K562 (cell line): ENCODE data around the gene ANP32B. TPM values are rescaled to one million over a fixed set of nuclear protein-coding genes. Genes with fewer than 3 reads are reported as not detected.

Source experiments
- CEBPG ChIP-seq, 3 experiments: fragments of 200-800 bp in 1 of 3; sonication (Bioruptor generic) in 1 of 3; sonication (generic) in 1 of 3; formaldehyde crosslinking in 1 of 3; IDR thresholded peaks in 2 of 3; conservative IDR thresholded peaks in 1 of 3; 2 replicates each; pipeline versions ENCODE4 v1.6.1 to v1.8.0; 2016 to 2022; ENCODE audit warnings: missing compliant biosample characterization in 2 of 3, missing genetic modification characterization in 2 of 3, mild to moderate bottlenecking in 1 of 3, missing genetic modification reagents in 1 of 3
- CREM ChIP-seq: IDR thresholded peaks from 2 replicates; pipeline ENCODE4 v1.6.1; 2014; ENCODE audit warnings: antibody characterized with exemption, low read depth
- DPF2 ChIP-seq: fragments of 450-650 bp; IDR thresholded peaks from 2 replicates; pipeline ENCODE4 v1.6.1; 2016
- HNRNPLL ChIP-seq: fragments of 200-400 bp; formaldehyde crosslinking; IDR thresholded peaks from 2 replicates; pipeline ENCODE4 v1.6.1; 2017; ENCODE audit warnings: low read length, low read depth, mild to moderate bottlenecking; ENCODE audit not compliant: poor library complexity, severe bottlenecking
- HOXB6 ChIP-seq: fragments of 250-450 bp; sonication (Bioruptor Pico); IDR thresholded peaks from 2 replicates; pipeline ENCODE4 v1.5.1; 2022; ENCODE audit warnings: mild to moderate bottlenecking, borderline replicate concordance
- NFATC3 ChIP-seq: fragments of 450-650 bp; IDR thresholded peaks from 2 replicates; pipeline ENCODE4 v1.6.1; 2017; ENCODE audit warnings: mild to moderate bottlenecking
- NFE2 ChIP-seq: IDR thresholded peaks from 2 replicates; pipeline ENCODE4 v1.6.1; 2014; ENCODE audit warnings: antibody characterized with exemption, low read depth
- NR4A1 ChIP-seq, 2 experiments: fragments of 250-450 bp in 1 of 2; fragments of 450-650 bp in 1 of 2; sonication (Bioruptor Pico) in 1 of 2; IDR thresholded peaks; 2 replicates each; pipeline versions ENCODE4 v1.4.0 to v1.6.1; 2016 to 2020; ENCODE audit warnings: mild to moderate bottlenecking in 2 of 2, missing compliant biosample characterization in 1 of 2, missing genetic modification characterization in 1 of 2, moderate library complexity in 1 of 2
- RBM17 ChIP-seq: fragments of 200-400 bp; formaldehyde crosslinking; IDR thresholded peaks from 2 replicates; pipeline ENCODE4 v1.6.1; 2017; ENCODE audit warnings: low read depth, mild to moderate bottlenecking, low read length, borderline replicate concordance
- TBL1XR1 ChIP-seq, 2 experiments: IDR thresholded peaks; 2 replicates each; pipeline ENCODE4 v1.6.1; 2012; ENCODE audit warnings: improper control_type of control experiment in 2 of 2, low read length in 2 of 2, mild to moderate bottlenecking in 1 of 2
- TEAD4 ChIP-seq, 2 experiments: sonication (generic) in 1 of 2; formaldehyde crosslinking in 1 of 2; IDR thresholded peaks; 2 replicates each; pipeline versions ENCODE4 v1.6.1 to v1.8.0; 2012 to 2022; ENCODE audit warnings: borderline replicate concordance in 1 of 2, inconsistent platforms in 1 of 2, low read length in 1 of 2, mild to moderate bottlenecking in 1 of 2, missing genetic modification reagents in 1 of 2
- U2AF2 ChIP-seq: fragments of 200-400 bp; formaldehyde crosslinking; optimal IDR thresholded peaks from 2 replicates; pipeline ENCODE3; 2017; ENCODE audit warnings: low read depth, mild to moderate bottlenecking, low read length
- XRCC3 ChIP-seq: fragments of 450-650 bp; IDR thresholded peaks from 2 replicates; pipeline ENCODE4 v1.6.1; 2017; ENCODE audit warnings: mild to moderate bottlenecking, moderate library complexity
- ZFP36 ChIP-seq: fragments of 150-350 bp; IDR thresholded peaks from 2 replicates; pipeline ENCODE4 v1.6.1; 2018; ENCODE audit warnings: low read length, low read depth; ENCODE audit not compliant: partially characterized antibody
- ZNF586 ChIP-seq: fragments of 450-650 bp; formaldehyde crosslinking; conservative IDR thresholded peaks from 2 replicates; pipeline ENCODE4 v1.4.0; 2020; ENCODE audit warnings: mild to moderate bottlenecking, moderate library complexity
- polyA plus RNA-seq, 8 experiments: library from polyadenylated mRNA; depleted of rRNA in 4 of 8; stranded (reverse) in 5 of 8; unstranded in 3 of 8; fragments of >200 nt; fragmentation: Nextera tagmentation in 2 of 8; fragmentation: Illumina TruSeq in 1 of 8; extraction: Ambion mirVana in 2 of 8; extraction: Trizol in 1 of 8; gene quantifications; 2 replicates each; pipeline versions ENCODE4 v1.2.1 to v1.2.3, GENCODE V29; 2011 to 2014; ENCODE audit warnings: inconsistent platforms in 1 of 8, missing spikeins in 1 of 8
- total RNA-seq, 7 experiments: library from RNA; depleted of rRNA in 6 of 7; stranded (reverse); fragments of >200 nt in 6 of 7; fragmentation: Illumina TruSeq in 2 of 7; extraction: Trizol in 2 of 7; gene quantifications; 2 replicates each; pipeline versions ENCODE4 v1.2.1 to v1.2.3, GENCODE V29; 2011 to 2021; ENCODE audit warnings: low replicate concordance in 1 of 7
- TF ChIP-seq, protein P1 (sequence below), 3 experiments: fragments of 200-800 bp in 1 of 3; fragments of 250-450 bp in 1 of 3; fragments of 450-650 bp in 1 of 3; sonication (Bioruptor Pico) in 1 of 3; sonication (Bioruptor generic) in 1 of 3; formaldehyde crosslinking in 1 of 3; IDR thresholded peaks; 2 replicates each; pipeline versions ENCODE4 v1.6.1 to v1.8.0; 2016 to 2022; ENCODE audit warnings: mild to moderate bottlenecking in 2 of 3, missing genetic modification characterization in 2 of 3, missing compliant biosample characterization in 1 of 3, moderate library complexity in 1 of 3
- TF ChIP-seq, protein P2 (sequence below): fragments of 450-650 bp; conservative IDR thresholded peaks from 2 replicates; pipeline ENCODE4 v1.6.1; 2016; ENCODE audit warnings: missing genetic modification characterization, low read depth, mild to moderate bottlenecking, control low read depth, missing compliant biosample characterization
- TF ChIP-seq, protein P3 (sequence below): fragments of 450-650 bp; IDR thresholded peaks from 2 replicates; pipeline ENCODE4 v1.6.1; 2016; ENCODE audit warnings: missing biosample characterization, missing genetic modification characterization

Gene ANP32B
- total and polyA plus RNA-seq, 9 of the 15 experiments (the other 6 are each of a cell fraction or from before 2014, with no cell fraction given) = 68.9 to 815 (median 141) TPM

DNA sequence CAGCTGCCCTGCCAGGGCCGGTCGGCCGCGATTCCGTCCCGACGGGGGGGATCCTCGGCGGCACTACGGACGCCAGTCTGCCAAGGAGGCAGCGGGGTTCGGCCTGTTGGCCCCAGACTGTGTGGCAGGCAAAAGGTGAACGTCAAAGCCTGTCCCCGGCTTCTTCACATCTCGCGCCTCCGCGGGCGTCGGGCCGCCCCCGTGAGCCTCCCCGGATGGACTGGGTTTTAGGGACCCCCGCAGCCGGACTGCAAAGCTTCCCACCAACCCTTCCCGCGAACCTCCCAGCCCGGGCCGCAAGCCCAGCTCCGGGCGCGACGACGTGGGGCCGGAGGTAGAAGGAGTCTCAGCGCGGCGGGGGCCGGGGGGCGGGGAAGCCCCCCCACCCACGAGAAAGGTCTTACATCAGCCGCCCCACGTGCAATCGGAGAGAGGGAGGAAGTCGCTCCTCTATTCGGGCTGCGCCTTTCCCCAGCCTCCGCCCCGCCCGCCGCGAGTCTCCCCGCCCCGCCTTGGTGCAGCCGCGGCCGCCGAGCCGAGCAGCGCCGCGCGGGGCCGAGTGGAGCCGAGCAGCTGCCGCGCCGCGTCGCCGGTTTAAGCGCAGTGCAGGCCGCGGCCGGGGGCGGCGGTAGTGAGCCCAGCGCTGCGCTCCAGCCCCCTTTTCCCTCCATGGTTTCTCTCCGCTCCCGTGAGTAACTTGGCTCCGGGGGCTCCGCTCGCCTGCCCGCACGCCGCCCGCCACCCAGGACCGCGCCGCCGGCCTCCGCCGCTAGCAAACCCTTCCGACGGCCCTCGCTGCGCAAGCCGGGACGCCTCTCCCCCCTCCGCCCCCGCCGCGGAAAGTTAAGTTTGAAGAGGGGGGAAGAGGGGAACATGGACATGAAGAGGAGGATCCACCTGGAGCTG is at the start of gene ANP32B (continued):
- no peak for TF ChIP-seq XRCC3
- TF ChIP-seq TBL1XR1 (IDR thresholded peaks at IDR 0.05; ENCODE audit: low read length in 2 of 2) = peak; percentile 15 to 59; a peak in 1 of 4 replicates
- TF ChIP-seq, protein P1, sequence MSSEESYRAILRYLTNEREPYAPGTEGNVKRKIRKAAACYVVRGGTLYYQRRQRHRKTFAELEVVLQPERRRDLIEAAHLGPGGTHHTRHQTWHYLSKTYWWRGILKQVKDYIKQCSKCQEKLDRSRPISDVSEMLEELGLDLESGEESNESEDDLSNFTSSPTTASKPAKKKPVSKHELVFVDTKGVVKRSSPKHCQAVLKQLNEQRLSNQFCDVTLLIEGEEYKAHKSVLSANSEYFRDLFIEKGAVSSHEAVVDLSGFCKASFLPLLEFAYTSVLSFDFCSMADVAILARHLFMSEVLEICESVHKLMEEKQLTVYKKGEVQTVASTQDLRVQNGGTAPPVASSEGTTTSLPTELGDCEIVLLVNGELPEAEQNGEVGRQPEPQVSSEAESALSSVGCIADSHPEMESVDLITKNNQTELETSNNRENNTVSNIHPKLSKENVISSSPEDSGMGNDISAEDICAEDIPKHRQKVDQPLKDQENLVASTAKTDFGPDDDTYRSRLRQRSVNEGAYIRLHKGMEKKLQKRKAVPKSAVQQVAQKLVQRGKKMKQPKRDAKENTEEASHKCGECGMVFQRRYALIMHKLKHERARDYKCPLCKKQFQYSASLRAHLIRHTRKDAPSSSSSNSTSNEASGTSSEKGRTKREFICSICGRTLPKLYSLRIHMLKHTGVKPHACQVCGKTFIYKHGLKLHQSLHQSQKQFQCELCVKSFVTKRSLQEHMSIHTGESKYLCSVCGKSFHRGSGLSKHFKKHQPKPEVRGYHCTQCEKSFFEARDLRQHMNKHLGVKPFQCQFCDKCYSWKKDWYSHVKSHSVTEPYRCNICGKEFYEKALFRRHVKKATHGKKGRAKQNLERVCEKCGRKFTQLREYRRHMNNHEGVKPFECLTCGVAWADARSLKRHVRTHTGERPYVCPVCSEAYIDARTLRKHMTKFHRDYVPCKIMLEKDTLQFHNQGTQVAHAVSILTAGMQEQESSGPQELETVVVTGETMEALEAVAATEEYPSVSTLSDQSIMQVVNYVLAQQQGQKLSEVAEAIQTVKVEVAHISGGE (CRISPR knock-in tag; IDR thresholded peaks at IDR 0.05) = peak in 1 of 3 experiments; percentile 62; a peak in 2 of 6 replicates
- TF ChIP-seq CEBPG (CRISPR knock-in tag; IDR thresholded peaks at IDR 0.05) = peak; percentile 97
- TF ChIP-seq CEBPG (tag; conservative IDR thresholded peaks at IDR 0.05 in 1 of 2, IDR thresholded peaks at IDR 0.05 in 1 of 2) = peak; percentile 88 to 96
- no peak for TF ChIP-seq ZNF586
- TF ChIP-seq NFE2 = no peak
- no peak for TF ChIP-seq NFATC3
- TF ChIP-seq CREM = peak; percentile 71
- TF ChIP-seq TEAD4 (IDR thresholded peaks at IDR 0.05; ENCODE audit: low read length) = no peak; the same call in none of the 2 replicates
- peak; percentile 91 for TF ChIP-seq TEAD4 (CRISPR knock-in tag; IDR thresholded peaks at IDR 0.05; ENCODE audit: borderline replicate concordance)
- TF ChIP-seq NR4A1 (CRISPR knock-in tag; IDR thresholded peaks at IDR 0.05) = no peak; the same call in 1 of the 2 replicates
- TF ChIP-seq NR4A1 (tag; IDR thresholded peaks at IDR 0.05) = 0 out of 2 replicates have a peak, but pooled peaks have one; percentile 33
- TF ChIP-seq HOXB6 (CRISPR knock-in tag) = no peak
- no peak for TF ChIP-seq ZFP36
- TF ChIP-seq, protein P2, sequence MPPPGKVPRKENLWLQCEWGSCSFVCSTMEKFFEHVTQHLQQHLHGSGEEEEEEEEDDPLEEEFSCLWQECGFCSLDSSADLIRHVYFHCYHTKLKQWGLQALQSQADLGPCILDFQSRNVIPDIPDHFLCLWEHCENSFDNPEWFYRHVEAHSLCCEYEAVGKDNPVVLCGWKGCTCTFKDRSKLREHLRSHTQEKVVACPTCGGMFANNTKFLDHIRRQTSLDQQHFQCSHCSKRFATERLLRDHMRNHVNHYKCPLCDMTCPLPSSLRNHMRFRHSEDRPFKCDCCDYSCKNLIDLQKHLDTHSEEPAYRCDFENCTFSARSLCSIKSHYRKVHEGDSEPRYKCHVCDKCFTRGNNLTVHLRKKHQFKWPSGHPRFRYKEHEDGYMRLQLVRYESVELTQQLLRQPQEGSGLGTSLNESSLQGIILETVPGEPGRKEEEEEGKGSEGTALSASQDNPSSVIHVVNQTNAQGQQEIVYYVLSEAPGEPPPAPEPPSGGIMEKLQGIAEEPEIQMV (tag) = no peak
- TF ChIP-seq, protein P3, sequence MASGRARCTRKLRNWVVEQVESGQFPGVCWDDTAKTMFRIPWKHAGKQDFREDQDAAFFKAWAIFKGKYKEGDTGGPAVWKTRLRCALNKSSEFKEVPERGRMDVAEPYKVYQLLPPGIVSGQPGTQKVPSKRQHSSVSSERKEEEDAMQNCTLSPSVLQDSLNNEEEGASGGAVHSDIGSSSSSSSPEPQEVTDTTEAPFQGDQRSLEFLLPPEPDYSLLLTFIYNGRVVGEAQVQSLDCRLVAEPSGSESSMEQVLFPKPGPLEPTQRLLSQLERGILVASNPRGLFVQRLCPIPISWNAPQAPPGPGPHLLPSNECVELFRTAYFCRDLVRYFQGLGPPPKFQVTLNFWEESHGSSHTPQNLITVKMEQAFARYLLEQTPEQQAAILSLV (tag) = peak; percentile 56; the same call in 1 of the 2 replicates
- no peak for TF ChIP-seq RBM17
- TF ChIP-seq U2AF2 = no peak
- TF ChIP-seq DPF2 = no peak
- TF ChIP-seq HNRNPLL = peak; percentile 2
